ENCODE results near the gene CTTN.
A peak's percentile ranks its signal among the peaks of the same experiment; 100 is the strongest.

Gene CTTN

GRCh38 chr11:70470127-70470526 is 71.8 kb downstream of the CTTN start:
- peaks cover 29% of the 10 kb centered on the region for H3K4me1 Mint-ChIP-seq
- peaks cover 12% of the 10 kb centered on the region for H3K27me3 Mint-ChIP-seq (ENCODE audit: low read depth)
- no peak for TF ChIP-seq CTCF (IDR thresholded peaks at IDR 0.05; ENCODE audit: unreplicated experiment in 3 of 3)
- H3K36me3 Mint-ChIP-seq (ENCODE audit: low read depth) = no peaks in the 10 kb centered on the region
- no peak overlapping the region for H3K4me3 Mint-ChIP-seq
- H3K27ac Mint-ChIP-seq = no peak overlapping the region
- H3K9me3 Mint-ChIP-seq = no peaks in the 10 kb centered on the region

- Mint-ChIP-seq H3K27me3 (ENCODE audit: low read depth) (peaks cover 12% of the 10 kb centered on the region), H3K4me3 (no peak overlapping the region), H3K9me3 (no peaks in the 10 kb centered on the region), H3K27ac (no peak overlapping the region), H3K36me3 (ENCODE audit: low read depth) (no peaks in the 10 kb centered on the region), H3K4me1 (peaks cover 29% of the 10 kb centered on the region)
- peak in 1 of 3 experiments; percentile 17 for TF ChIP-seq CTCF (IDR thresholded peaks at IDR 0.05; ENCODE audit: unreplicated experiment in 3 of 3)
These were observed 72.9 kb downstream of the CTTN start for GRCh38 chr11:70471254-70471653.

- TF ChIP-seq CTCF (IDR thresholded peaks at IDR 0.05; ENCODE audit: unreplicated experiment in 3 of 3) = no peak
- H3K4me1 Mint-ChIP-seq = peaks cover 35% of the 10 kb centered on the region
- no peaks in the 10 kb centered on the region for H3K9me3 Mint-ChIP-seq
- H3K4me3 Mint-ChIP-seq = no peak overlapping the region
- peaks cover 12% of the 10 kb centered on the region for H3K27me3 Mint-ChIP-seq (ENCODE audit: low read depth)
- no peaks in the 10 kb centered on the region for H3K36me3 Mint-ChIP-seq (ENCODE audit: low read depth)
- no peak overlapping the region for H3K27ac Mint-ChIP-seq
These were observed 73.9 kb downstream of the CTTN start for GRCh38 chr11:70472240-70472639.

GRCh38 chr11:70473186-70473872 is 75.0 kb downstream of the CTTN start:
- H3K9me3 Mint-ChIP-seq = no peaks in the 10 kb centered on the region
- peaks cover 12% of the 10 kb centered on the region for H3K27me3 Mint-ChIP-seq (ENCODE audit: low read depth)

GRCh38 chr11:70473873-70474690 is 75.8 kb downstream of the CTTN start:
- Mint-ChIP-seq H3K4me3 (no peak overlapping the region), H3K9me3 (no peaks in the 10 kb centered on the region), H3K4me1 (peaks cover 30% of the 10 kb centered on the region), H3K27me3 (ENCODE audit: low read depth) (peaks cover 12% of the 10 kb centered on the region), H3K36me3 (ENCODE audit: low read depth) (no peaks in the 10 kb centered on the region), H3K27ac (no peak overlapping the region)
- no peak for TF ChIP-seq CTCF (IDR thresholded peaks at IDR 0.05; ENCODE audit: unreplicated experiment in 3 of 3)

More at GRCh38 chr11:70473186-70473872, 75.0 kb downstream of the CTTN start:
- Mint-ChIP-seq H3K4me3 (no peak overlapping the region), H3K36me3 (ENCODE audit: low read depth) (no peaks in the 10 kb centered on the region), H3K27ac (no peak overlapping the region), H3K4me1 (peaks cover 34% of the 10 kb centered on the region)
- no peak for TF ChIP-seq CTCF (IDR thresholded peaks at IDR 0.05; ENCODE audit: unreplicated experiment in 3 of 3)

All from nephron (organoid).